ENCODE results near the gene INTS15. TPM values are rescaled to one million over a fixed set of nuclear protein-coding genes. Genes with fewer than 3 reads are reported as not detected.

The INTS15 gene
- total RNA-seq, 1 experiment from 2014 or later, result 21.4 TPM

GRCh38 chr7:6656413-6656812 lies 66.6 kb downstream of the INTS15 start:
- DNase-seq, result no peak
- Histone ChIP-seq H3K27me3 (ENCODE audit: insufficient read depth, low read depth) (no peaks in the 10 kb centered on the region; the same call in 1 of the 2 replicates), H2AFZ (no peak overlapping the region), H3K36me3 (ENCODE audit: low read depth) (peaks cover 14% of the 10 kb centered on the region), H4K20me1 (ENCODE audit: insufficient read depth) (0 out of 2 replicates have a peak, but pooled peaks cover 3% of the 10 kb centered on the region), H3K9me2 (ENCODE audit: insufficient read depth) (no peaks in the 10 kb centered on the region), H3K9me3 (ENCODE audit: insufficient read depth, low read depth) (peaks cover 8% of the 10 kb centered on the region; the same call in 1 of the 2 replicates), H3K4me2 (no peak overlapping the region), H3K79me2 (ENCODE audit: low read depth) (no peaks in the 10 kb centered on the region), H3F3A (ENCODE audit: insufficient read depth, low read depth) (peaks cover 17% of the 10 kb centered on the region; the same call in 1 of the 2 replicates), H3K4me1 (replicated peaks; ENCODE audit: insufficient read depth) (no peaks in the 10 kb centered on the region), H3K4me3 (no peak overlapping the region), H3K27ac (no peak overlapping the region)
- no TSS peak for BruUV-seq (replicated peaks)
- TF ChIP-seq EZH2 (IDR thresholded peaks at IDR 0.05; ENCODE audit: low read depth), result no peak
- intact Hi-C loops (cut with micrococcal nuclease; ENCODE audit: unreplicated experiment), result no loop called here
- ChIA-PET CTCF (no interaction called here), POLR2A (ENCODE audit: unreplicated experiment) (no interaction called here)

Other genes with a start within 250 kb of the INTS15 start
- gene FAM220A, start 241.1 kb upstream of the INTS15 start, total RNA-seq (2021), result 19.0 and 19.2 TPM in 2 replicates
- gene RAC1, start 215.5 kb upstream of the INTS15 start, total RNA-seq (2021), result 480 and 482 TPM in 2 replicates
- 46.7 and 56.4 TPM in 2 replicates for gene DAGLB, start 142.1 kb upstream of the INTS15 start, total RNA-seq (2021)
- 134 and 217 TPM in 2 replicates for gene KDELR2, start 105.9 kb upstream of the INTS15 start, total RNA-seq (2021)
- gene GRID2IP, start 38.6 kb upstream of the INTS15 start, total RNA-seq (2021), result 1.3 and 1.7 TPM in 2 replicates
- gene ZDHHC4, start 12.6 kb upstream of the INTS15 start, total RNA-seq (2021), result 96.1 and 123 TPM in 2 replicates
- 7.9 and 13.5 TPM in 2 replicates for gene ZNF853, start 25.6 kb downstream of the INTS15 start, total RNA-seq (2021)
- 28.4 and 34.8 TPM in 2 replicates for gene ZNF316, start 47.3 kb downstream of the INTS15 start, total RNA-seq (2021)
- gene ZNF12, start 116.9 kb downstream of the INTS15 start, total RNA-seq (2021), result 25.2 and 37.5 TPM in 2 replicates
- gene RSPH10B2, start 164.1 kb downstream of the INTS15 start, total RNA-seq (2021), result 0.76 and 2.0 TPM in 2 replicates
- gene CCZ1B, start 236.3 kb downstream of the INTS15 start, total RNA-seq (2021), result 106 and 166 TPM in 2 replicates